Gastroesophageal sphincter (tissue), 3 donors: ENCODE data around the gene WDR64.

ENCODE experiments used
- CTCF ChIP-seq, 4 experiments: fragments of 200-600 bp in 2 of 4; fragments of 450-650 bp in 2 of 4; sonication (generic) in 1 of 4; IDR thresholded peaks; one replicate each; pipeline ENCODE4 v1.5.1; 2017 to 2019; ENCODE audit warnings: antibody characterized with exemption in 4 of 4, mild to moderate bottlenecking in 2 of 4, moderate library complexity in 2 of 4
- EP300 ChIP-seq: sonication (generic); formaldehyde crosslinking; IDR thresholded peaks from one replicate; pipeline ENCODE4 v1.6.1; 2017; ENCODE audit warnings: antibody characterized with exemption, mild to moderate bottlenecking
- POLR2A ChIP-seq, 2 donors: fragments of 450-650 bp; IDR thresholded peaks; one replicate each; pipeline ENCODE4 v1.6.1; 2017; ENCODE audit warnings: antibody characterized with exemption in 2 of 2, mild to moderate bottlenecking in 2 of 2, moderate library complexity in 1 of 2
- POLR2AphosphoS5 ChIP-seq: sonication (generic); formaldehyde crosslinking; IDR thresholded peaks from one replicate; pipeline ENCODE4 v1.6.1; 2017; ENCODE audit warnings: antibody characterized with exemption

- TF ChIP-seq CTCF (IDR thresholded peaks at IDR 0.05), result no peak
- no peak for TF ChIP-seq POLR2AphosphoS5
- no peak for TF ChIP-seq POLR2A (IDR thresholded peaks at IDR 0.05)
- TF ChIP-seq EP300, result no peak
Observed at GRCh38 chr1:241779897-241780296, 127.8 kb downstream of the WDR64 start.
